ENCODE results near the gene OPN4.

- TF ChIP-seq POLR2AphosphoS5 (IDR thresholded peaks at IDR 0.05; ENCODE audit: insufficient read depth, low read depth, low read length) (no peak), POLR2A (IDR thresholded peaks at IDR 0.05; ENCODE audit: low read depth, low read length) (no peak), JUN (IDR thresholded peaks at IDR 0.05; ENCODE audit: borderline replicate concordance, insufficient read depth, insufficient read length, low read depth) (no peak), EZH2 (IDR thresholded peaks at IDR 0.05; ENCODE audit: borderline replicate concordance, low read depth, low read length, severe bottlenecking) (no peak), FOS (IDR thresholded peaks at IDR 0.05; ENCODE audit: borderline replicate concordance, insufficient read depth, low read length) (no peak)
- TF ChIP-seq, protein P1, sequence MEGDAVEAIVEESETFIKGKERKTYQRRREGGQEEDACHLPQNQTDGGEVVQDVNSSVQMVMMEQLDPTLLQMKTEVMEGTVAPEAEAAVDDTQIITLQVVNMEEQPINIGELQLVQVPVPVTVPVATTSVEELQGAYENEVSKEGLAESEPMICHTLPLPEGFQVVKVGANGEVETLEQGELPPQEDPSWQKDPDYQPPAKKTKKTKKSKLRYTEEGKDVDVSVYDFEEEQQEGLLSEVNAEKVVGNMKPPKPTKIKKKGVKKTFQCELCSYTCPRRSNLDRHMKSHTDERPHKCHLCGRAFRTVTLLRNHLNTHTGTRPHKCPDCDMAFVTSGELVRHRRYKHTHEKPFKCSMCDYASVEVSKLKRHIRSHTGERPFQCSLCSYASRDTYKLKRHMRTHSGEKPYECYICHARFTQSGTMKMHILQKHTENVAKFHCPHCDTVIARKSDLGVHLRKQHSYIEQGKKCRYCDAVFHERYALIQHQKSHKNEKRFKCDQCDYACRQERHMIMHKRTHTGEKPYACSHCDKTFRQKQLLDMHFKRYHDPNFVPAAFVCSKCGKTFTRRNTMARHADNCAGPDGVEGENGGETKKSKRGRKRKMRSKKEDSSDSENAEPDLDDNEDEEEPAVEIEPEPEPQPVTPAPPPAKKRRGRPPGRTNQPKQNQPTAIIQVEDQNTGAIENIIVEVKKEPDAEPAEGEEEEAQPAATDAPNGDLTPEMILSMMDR (IDR thresholded peaks at IDR 0.05; ENCODE audit: extremely low read depth in 1 of 2, insufficient read depth in 1 of 2, low read depth in 1 of 2, low read length in 2 of 2): no peak
These were observed 24.8 kb downstream of the OPN4 start for GRCh38 chr10:86678999-86679792.

All from endothelial cell of umbilical vein (primary cell).